Measurements from ENCODE around the gene PRKCH. TPM values are rescaled to one million over a fixed set of nuclear protein-coding genes. Genes with fewer than 3 reads are reported as not detected.
A peak's percentile ranks its signal among the peaks of the same experiment; 100 is the strongest.

PRKCH gene
- total and polyA plus RNA-seq, 2 of the 13 experiments (the other 11 are each of a cell fraction or from before 2014, with no cell fraction given): 0.48 to 1.3 TPM

- 0 out of 2 replicates have a peak overlapping the region, but pooled peaks have one; percentile 14 for H3K9ac ChIP-seq (ENCODE audit: insufficient read depth, low read depth, low read length)
- 50% methylated on average over 6 of the region's 6 CpGs for WGBS (ENCODE audit: low lambda C conversion rate)
- no peak overlapping the region; a peak in 1 of 6 replicates for H3K4me3 ChIP-seq (replicated peaks in 1 of 3; ENCODE audit: insufficient read depth in 1 of 3, low read depth in 2 of 3, low read length in 3 of 3)
- TF ChIP-seq TBL1XR1 (IDR thresholded peaks at IDR 0.05; ENCODE audit: borderline replicate concordance, low read length, partially characterized antibody) (no peak), LBX2 (CRISPR knock-in tag; IDR thresholded peaks at IDR 0.05; ENCODE audit: borderline replicate concordance) (no peak), KDM1A (CRISPR knock-in tag; IDR thresholded peaks at IDR 0.05) (0 out of 2 replicates have a peak, but pooled peaks have one; percentile 24), TFDP2 (CRISPR knock-in tag; IDR thresholded peaks at IDR 0.05) (no peak), UBTF (CRISPR knock-in tag; IDR thresholded peaks at IDR 0.05) (no peak), ZNF629 (CRISPR knock-in tag; conservative IDR thresholded peaks at IDR 0.05) (peak; percentile 79), FIP1L1 (IDR thresholded peaks at IDR 0.05; ENCODE audit: borderline replicate concordance, insufficient read depth, low read depth, low read length) (no peak), ZNF326 (CRISPR knock-in tag; IDR thresholded peaks at IDR 0.05; ENCODE audit: borderline replicate concordance) (no peak), PLRG1 (conservative IDR thresholded peaks at IDR 0.05) (no peak), ZNF256 (CRISPR knock-in tag; conservative IDR thresholded peaks at IDR 0.05) (no peak), JUN (CRISPR knock-in tag; IDR thresholded peaks at IDR 0.05) (no peak), ZNF75D (CRISPR knock-in tag; IDR thresholded peaks at IDR 0.05; ENCODE audit: borderline replicate concordance) (no peak), NFYC (CRISPR knock-in tag; IDR thresholded peaks at IDR 0.05) (0 out of 2 replicates have a peak, but pooled peaks have one; percentile 7)
- no peaks in the 10 kb centered on the region for H3K79me2 ChIP-seq (ENCODE audit: insufficient read depth, low read length)
- intact Hi-C loops (cut with micrococcal nuclease; ENCODE audit: unreplicated experiment): no loop called here
- DNase-seq (ENCODE audit: low spot score): no peak
- peak overlapping the region; percentile 46 for H2AFZ ChIP-seq (ENCODE audit: low read length)
- H3K27ac ChIP-seq (ENCODE audit: extremely low read length, insufficient read depth, low read length): no peak overlapping the region
- no peaks in the 10 kb centered on the region for H3K36me3 ChIP-seq (replicated peaks in 1 of 2; ENCODE audit: control insufficient read depth in 1 of 2, insufficient read depth in 2 of 2, low read length in 2 of 2)
- BruUV-seq (replicated peaks): no TSS peak
- CTCF ChIA-PET (ENCODE audit: low intra/inter-chr PET ratio, low total read pairs): no interaction called here
- FAIRE-seq: no peak
- in situ Hi-C loops (cut with HindIII; ENCODE audit: extremely low pct_ligation_motif_present, low pct_unique_long_range_greater_than_20kb): no loop called here
- no peaks in the 10 kb centered on the region for H4K20me1 ChIP-seq (ENCODE audit: insufficient read depth, low read length)
- POLR2A ChIA-PET: interaction anchor here (2.2 to 3.7 kb wide), 2 partner anchors 70 to 272 kb away, joined by 4 to 18 read pairs; partner anchors contain the start of gene SNAPC1
- no peaks in the 10 kb centered on the region for H3K27me3 ChIP-seq (ENCODE audit: control insufficient read depth in 1 of 2, insufficient read depth in 2 of 2, low read length in 2 of 2)
- H3K9me3 ChIP-seq (ENCODE audit: low read length): no peaks in the 10 kb centered on the region
- H3K4me1 ChIP-seq (ENCODE audit: insufficient read depth, low read length): peaks cover 52% of the 10 kb centered on the region
- ATAC-seq: no peak
- H3K4me2 ChIP-seq (ENCODE audit: low read depth, low read length): peak overlapping the region; percentile 55
Measured at GRCh38 chr14:61489932-61490331, 168.6 kb downstream of the PRKCH start.
